ENCODE data around the gene GAL3ST2.

DNA sequence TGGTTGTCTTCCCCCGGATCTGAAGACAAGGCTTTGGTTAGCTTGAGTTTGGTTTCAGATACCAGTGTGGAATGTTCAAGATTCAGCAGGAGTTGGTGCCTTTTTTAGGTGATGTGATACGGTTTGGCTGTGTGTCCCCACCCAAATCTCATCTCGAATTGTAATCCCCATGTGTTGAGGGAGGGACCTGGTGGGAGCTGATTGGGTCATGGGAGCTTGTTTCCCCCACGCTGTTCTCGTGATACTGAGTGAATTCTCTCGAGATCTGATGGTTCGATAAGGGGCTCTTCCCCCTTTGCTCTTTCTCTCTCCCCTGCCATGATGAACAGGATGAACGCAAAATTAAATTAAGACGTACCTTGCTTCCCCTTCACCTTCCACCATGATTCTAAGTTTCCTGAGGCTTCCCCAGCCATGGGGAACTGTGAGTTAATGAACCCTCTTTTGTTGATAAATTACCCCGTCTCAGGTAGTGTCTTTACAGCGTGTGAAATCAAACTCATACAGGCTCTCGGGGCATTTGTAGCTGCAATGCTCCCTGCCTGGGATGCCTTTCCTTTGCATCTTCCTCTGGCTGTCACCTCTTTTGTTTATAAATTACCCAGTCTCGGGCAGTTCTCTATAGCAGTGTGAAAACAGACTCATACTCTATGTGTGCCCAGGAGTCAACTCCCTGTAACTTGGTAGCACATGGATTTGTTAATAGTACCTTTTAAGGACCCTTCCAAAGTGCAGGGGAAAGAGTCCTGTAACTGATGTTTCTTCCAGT is 60.8 kb downstream of the GAL3ST2 start:
- TF ChIP-seq, protein P1, sequence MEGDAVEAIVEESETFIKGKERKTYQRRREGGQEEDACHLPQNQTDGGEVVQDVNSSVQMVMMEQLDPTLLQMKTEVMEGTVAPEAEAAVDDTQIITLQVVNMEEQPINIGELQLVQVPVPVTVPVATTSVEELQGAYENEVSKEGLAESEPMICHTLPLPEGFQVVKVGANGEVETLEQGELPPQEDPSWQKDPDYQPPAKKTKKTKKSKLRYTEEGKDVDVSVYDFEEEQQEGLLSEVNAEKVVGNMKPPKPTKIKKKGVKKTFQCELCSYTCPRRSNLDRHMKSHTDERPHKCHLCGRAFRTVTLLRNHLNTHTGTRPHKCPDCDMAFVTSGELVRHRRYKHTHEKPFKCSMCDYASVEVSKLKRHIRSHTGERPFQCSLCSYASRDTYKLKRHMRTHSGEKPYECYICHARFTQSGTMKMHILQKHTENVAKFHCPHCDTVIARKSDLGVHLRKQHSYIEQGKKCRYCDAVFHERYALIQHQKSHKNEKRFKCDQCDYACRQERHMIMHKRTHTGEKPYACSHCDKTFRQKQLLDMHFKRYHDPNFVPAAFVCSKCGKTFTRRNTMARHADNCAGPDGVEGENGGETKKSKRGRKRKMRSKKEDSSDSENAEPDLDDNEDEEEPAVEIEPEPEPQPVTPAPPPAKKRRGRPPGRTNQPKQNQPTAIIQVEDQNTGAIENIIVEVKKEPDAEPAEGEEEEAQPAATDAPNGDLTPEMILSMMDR (conservative IDR thresholded peaks at IDR 0.05), result no peak
- TF ChIP-seq ZFX (IDR thresholded peaks at IDR 0.05), result no peak

All from C4-2B (cell line).